HG03025 (cell line): ENCODE results near the gene GPC5.

ENCODE experiments used
- ATAC-seq: cut with Tn5 transposase; IDR thresholded peaks from one replicate; pipeline ENCODE4 v1.9.1; 2021; ENCODE audit warnings: mild to moderate bottlenecking, moderate library complexity; ENCODE audit not compliant: unreplicated experiment, low FRiP score

The GPC5 gene

DNA sequence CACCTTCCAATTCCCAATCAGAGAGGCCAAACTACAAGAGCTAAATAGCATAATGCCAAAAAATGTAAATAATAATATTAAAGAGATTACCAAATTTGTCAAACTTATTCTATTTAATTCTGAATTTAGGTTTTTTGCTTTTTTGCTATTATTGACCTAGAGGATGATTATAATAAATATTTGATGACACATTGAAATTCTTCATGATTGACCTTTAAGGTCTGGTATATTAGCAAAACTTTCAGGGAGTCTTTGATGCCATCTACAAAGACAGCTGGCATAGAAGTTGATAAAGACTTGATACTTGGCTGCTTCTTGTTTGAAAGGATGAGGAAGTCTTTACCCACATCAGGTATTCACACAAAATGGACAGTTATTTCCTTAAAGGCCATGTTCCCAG, 1168.3 kb downstream of the GPC5 start:
- no peak for ATAC-seq

DNA sequence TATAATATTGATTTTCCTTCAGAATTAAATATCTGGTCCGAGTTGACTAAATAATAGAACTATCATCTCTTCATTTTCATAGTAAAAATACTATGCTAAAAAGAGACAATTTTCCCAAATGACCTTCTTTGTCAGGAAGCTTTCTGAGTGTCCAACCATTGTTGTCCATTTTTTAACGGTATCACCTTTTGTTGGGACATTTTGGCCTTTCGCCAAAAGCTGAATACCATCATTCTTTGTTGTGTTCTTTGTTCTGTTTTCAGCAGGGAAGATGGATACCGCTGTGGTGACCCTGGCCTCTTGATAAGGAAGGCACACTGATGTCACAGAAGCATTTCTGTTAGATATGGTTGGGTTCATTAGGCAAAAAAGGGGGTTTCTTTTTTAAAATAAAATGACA, 1173.8 kb downstream of the GPC5 start:
- no peak for ATAC-seq

DNA sequence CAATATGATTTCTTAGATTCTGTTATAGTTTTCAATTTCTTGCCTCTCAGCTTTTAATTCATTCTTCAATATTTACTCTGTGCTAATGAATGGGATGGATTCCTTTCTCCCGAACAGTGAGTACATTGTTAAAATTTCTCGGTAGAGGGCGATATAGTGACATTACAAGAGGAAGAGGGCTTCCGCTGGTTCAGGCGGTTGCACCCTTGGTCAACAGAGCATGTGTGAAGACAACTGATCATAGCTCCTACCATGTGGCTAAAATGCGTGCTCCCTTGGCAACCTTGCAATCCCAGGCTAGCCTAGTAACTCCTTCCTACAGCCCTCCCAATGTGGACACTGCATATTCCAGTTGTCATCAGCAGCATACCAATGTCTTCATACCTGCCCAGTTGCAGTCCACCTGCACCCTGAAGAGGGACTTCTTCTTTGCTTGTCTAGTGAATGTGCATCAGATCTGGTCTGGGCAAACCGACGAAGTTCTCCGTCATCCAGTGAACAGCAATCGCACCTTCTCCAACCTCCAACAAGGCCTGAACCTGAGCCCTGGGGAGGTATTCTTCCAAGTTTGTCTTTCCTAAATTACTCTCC, 1175.1 kb downstream of the GPC5 start:
- peak; percentile 73 for ATAC-seq

DNA sequence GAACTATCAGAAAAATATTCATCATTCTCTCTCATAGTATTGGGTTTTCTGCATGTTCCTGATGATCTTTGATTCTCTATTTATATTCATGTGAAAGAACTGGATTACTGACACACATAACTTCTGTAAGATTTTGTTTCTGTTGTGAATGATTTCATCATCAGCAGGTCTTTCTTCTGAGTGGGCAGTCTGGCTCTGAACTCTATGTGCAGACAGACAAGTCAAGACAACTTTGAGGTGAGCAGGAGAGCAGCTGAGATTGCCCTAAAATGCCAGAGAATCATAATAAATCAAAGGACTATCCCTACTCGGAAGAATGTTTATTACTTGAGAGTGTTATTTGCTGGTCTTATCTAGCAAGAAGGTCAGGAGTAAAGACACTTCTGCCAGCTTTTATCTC, 1176.1 kb downstream of the GPC5 start:
- ATAC-seq = no peak

DNA sequence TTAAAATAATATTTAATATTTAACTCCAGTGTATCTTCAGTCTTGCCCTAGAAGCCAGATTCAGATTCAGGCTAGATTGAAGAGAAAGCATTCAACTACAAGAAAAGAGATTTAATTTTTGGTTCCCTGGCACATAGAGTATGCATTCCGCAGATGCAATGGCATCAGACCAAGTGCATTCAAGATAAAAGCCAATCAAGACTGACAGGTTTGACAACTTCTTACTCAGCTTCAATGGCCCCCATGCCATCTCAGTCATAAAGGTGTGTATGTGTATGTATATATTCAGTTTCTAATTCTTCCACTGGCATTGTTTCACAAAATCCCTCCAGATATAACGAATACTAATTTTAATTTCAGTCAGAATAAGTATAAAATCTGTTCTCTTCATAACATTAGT, 1177.4 kb downstream of the GPC5 start:
- ATAC-seq = no peak

DNA sequence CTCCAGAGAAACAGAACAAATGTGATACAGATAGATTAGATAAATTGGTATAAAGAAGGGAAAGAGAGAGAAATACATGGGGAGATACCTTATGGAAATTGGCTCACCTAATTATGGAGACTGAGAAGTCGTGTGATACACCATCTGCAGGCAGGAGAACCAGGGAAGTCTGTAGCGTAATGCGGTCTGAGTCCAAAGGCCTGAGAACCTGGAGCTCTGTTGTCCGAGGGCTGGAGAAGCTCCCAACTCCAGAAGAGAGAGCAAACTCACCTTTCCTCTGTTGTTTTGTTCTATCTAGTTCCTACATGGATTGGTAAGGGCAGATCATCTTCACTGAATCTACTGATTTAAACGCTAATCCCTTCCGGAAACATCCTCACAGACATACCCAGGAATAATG, 1179.9 kb downstream of the GPC5 start:
- no peak for ATAC-seq

DNA sequence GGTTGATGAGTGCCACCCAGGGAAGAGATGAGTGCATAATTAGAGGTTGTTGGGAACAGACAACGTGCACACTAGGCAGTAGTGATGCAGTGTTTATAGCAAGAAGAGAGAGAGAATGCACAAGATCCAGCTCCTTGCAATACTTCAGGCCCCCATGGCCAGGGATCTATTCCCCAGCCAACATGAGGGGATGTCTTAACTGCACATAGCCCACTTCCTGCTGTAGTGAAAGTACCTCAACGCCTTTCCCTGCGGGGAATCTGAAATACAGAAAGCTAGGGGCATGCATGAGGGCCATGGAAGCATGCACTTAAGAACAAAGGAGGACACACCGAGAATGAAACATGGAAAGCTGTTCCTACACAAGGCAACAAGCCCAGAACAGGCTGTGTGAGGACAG, 1191.5 kb downstream of the GPC5 start:
- ATAC-seq = no peak

DNA sequence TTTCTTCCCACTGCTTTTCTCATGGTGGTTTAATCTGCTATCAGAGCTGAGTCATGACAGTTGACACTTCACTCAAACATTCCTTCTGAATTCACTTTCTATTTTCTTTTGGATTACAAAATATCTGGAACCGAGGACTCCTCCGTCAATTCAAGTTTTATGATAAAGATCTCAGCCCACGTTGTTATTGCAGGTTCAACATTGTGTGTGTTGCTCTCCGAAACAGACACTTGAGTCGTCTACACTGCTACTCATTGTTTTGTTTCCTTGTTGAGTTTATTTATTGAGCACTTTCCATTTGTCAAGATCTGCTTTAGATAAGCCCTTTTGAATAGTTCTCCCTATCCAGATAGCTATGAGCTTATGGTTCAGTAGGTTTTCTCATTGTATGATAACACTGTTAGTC, 1192.1 kb downstream of the GPC5 start:
- no peak for ATAC-seq

DNA sequence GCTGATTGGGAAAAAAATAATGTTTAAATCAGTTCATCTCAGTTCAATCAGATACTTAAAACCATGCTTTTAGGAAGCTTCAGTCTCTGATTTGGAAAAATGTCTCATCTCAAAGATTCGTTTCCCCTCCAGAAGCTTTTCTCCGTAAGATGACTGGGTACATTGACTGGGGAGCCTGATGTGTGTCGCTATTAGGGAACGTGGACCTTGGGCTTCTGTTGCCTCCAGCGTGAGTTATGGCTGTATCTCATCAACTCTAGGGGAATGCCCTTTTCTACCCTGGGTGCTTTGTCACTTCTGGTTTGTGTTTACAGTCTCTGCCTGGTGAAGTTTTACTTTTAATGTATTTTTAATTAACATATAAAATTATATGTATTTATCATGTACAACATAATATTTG, 1192.7 kb downstream of the GPC5 start:
- no peak for ATAC-seq

DNA sequence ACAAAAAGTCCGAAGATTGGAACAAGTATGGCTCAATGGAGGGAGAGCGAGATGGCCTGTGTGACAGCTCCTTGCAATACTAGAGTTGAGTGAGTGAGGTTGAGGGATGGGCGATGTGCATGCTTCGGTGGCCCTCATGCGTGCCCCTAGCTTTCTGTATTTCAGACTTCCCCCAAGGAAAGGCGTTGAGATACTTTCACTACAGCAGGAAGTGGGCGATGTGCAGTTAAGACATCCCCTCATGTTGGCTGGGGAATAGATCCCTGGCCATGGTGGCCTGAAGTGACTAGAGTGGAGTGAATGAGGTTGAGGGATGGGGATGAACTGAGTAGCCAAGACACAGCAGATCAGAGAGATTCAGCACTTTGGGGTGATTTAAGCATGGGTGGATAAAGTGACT, 1194.3 kb downstream of the GPC5 start:
- ATAC-seq = no peak

DNA sequence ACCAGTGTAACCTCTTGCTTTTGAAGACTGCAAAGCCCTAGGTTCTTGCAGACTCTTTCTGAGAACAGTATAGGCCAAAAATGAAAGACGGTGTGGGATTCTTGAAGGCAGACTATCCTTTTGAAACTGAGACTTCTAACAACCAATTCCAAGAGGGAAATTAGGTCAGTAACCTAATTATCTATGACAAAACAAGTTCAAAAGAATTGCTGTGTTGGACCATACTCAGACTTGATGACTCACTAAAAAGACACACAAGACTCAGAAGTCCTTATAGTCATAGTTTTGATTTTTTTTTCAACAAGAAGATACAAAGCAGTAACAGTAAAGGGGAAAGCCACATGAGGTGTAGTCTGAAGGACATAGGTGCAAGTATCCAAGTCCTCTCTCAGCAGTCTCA, 1204.1 kb downstream of the GPC5 start:
- ATAC-seq = no peak

DNA sequence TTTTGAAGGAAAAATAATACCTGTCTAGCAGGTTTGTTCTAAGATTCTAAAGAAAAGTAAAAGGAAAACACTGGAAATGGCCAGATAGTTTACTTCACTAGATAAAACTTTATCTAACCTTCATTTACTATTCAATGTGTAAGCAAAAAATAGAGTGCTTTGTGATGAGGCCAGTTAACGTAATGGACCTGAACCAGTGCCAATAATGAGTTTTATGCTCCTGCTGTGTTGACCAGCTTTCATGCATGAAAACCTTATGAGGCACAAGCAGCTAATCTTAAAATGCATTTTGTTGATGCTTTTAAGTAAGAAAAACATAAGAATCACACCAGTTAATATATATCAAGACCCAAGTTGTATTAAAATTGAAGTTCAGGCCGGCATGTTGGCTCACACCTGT, 1211.0 kb downstream of the GPC5 start:
- no peak for ATAC-seq

DNA sequence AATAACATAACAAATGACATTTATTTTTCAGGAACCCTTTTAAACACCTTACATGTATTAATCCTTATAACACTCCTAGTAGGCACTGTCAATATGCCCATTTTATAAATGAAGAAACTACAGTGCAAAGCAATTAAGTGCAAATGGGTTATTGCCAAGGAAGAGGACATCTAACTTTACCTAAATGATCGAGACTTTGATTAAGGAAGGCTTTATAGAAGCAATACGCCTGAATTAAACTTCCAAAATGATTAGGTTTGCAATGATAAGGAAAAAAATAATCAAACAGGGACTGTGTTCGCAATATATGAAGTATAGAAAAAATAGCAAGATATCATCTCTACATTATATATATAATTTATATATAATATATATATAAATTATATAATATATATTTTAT, 1214.5 kb downstream of the GPC5 start:
- ATAC-seq = no peak

DNA sequence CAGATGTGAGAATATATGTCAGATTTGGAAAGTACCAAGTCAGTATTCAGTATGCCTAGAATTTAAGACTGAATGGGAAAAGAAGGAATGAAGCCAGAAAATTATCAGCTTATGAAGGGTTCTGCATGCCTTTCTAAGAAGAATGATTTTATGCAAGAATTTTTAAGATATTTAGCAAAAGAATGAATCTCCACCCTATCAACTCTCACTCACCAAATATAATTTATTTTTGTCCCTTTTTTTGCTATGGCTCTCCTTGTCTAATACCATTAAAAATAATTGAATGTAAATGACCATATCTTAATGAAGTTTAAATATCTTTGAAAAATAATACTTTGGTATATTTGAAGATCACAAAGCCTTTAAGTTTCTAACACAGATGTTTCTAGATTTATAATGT, 1215.5 kb downstream of the GPC5 start:
- ATAC-seq = no peak

DNA sequence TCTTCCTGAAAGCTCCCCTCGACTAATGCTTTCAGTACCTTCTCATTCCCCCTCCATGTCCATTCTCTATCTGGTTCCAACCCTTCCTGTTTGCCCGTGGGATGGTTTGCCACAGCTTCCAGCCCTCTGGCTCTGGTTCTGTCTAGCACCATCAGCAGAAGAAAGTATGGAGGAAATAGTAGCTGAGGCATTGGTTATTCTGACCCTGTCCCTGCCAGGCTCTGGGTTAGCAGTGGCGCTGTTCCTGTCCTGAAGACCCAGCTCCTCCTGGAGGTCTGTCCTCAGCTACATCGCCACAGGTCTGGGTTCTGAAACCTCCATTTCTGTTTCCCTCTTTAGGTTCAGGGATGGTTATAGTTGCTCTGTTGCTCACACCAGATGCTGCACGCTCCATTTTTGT, 1223.6 kb downstream of the GPC5 start:
- no peak for ATAC-seq

DNA sequence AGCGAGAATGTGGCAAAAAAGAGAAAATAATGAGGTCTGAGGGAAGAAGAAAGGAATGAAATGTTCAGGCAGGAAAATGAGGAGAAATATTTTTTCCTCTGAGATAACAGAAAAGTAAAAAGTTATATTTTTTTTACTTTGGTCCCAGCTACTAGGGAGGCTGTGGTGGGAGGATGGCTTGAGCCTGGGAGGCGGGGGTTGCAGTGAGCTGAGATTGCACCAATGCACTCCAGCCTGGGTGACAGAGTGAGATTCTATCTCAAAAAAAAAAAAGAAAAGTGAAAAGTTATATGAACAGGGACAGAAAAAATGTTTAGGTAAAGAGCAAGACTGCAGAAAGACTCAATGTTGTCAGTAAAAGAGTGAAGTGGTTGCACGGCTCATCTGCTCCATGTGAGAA, 1224.5 kb downstream of the GPC5 start:
- no peak for ATAC-seq

DNA sequence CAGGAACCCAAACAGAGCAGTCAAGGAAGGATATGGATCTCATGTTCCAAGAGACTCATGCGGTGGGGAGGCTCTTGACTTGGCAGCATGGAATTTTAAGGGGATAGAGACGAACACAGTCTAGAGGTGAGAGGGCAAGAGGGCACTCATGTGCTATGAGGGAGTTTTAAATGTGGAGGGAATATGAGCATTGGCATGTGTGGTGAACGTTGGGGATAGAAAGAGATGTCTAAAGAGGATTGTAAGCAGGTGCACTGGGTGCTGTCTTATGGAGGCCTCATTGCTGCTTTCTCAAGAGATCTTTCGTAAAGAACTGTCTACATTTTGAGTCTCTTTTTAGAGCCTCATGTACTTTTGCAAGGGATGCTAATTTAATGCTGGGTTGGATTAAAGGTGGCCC, 1227.9 kb downstream of the GPC5 start:
- no peak for ATAC-seq

DNA sequence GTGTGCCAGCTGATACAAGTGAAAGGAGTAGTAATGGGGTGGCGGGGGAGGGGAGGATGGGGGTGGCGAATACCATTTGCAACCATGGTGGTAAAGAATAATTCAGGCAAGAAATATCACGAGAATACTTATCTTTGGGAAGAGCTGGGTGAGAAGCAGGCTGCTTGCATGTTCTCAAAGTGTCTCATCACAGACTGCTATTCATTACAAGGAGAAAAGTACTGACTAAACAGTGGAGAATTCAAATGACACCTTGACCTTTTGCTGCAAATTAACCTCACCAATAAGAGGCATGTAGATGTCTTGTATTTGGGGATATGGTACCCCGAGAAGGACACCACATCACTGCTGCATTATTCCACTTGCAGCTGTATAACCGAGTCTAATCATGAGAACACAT, 1242.5 kb downstream of the GPC5 start:
- no peak for ATAC-seq

DNA sequence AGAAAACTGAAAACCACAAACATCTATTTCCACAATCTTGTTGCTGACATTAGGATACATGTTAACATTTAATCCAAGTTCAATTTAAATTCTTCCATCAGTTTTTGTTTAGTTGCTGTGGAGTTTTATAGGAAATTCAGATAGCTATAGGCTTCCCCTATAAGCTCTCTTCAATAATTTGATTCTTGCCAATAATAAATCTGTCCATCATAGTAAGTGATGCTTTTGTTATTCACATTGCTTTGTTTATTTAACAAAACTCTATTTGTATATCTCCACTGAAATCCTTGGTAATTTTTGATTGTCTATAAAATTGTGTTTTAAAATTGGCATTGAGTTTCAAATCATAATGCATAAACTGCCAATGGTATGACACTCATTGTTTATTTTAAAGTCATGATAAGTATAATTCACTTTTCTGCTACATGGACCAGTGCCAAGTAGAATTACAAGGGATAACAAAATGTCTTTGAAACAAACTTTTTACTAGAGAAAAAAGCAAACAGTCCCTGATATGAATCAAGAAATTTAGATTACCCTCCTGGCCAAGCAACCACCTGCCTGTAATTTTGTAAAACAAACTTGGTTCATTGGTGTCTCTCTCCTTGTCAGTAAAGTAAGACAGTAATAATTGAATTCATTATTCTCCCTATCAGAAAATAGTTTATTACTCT, 1250.9 kb downstream of the GPC5 start:
- ATAC-seq = no peak

DNA sequence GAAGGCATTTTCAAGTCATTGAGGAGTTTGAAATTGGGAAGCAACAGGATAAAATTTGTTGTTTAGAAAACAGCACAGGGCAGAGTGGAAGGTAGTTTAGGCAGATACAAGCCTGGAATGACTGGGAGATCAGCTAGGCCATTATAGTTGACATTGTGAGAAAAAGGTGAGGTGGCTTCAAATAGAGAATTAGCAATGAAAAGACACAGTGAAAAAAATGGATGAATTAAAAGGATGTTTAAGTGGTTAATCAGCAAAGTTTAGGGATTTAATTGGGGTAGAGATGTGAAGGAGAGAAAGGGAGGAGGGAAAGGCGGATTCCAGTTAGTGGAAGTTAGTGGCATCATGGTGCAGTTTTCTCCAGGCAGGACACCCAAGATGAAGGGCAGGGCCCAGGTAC, 1257.7 kb downstream of the GPC5 start:
- ATAC-seq = no peak

DNA sequence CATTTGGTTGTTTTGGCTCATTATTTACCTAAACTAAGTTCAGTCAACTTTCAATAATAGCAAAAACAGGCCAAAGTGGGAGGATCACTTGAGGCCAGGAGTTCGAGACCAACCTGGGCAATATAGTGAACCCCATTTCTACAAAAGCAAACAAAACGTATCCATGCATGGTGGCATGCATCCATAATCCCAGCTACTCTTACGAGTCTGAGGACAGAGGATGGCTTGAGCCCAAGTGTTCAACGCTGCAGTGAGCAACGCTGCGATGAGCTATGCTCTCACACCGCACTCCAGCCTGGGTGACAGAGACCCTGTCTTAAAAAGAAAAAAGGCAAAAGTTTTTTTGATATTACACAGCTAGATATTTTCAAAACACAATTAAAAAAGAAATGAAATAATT, 1258.2 kb downstream of the GPC5 start:
- no peak for ATAC-seq

DNA sequence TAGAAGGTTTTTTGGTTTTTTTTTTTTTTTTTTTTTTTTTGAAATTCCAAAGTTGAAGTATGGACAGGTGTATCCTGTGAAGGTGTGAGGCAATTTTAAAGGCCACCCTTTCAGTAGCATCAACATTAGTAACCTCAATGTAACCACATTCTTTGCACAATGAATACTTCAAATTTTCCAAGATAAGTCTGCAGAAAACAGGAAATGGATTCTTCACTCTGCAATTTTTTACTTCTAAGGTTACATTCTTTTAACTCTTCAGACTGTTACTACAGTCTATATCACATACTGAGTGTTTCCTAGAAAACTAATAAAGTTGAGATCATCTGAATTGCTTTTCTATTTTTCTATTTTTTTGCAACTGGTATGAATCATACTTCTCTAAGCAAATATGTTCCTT, 1259.1 kb downstream of the GPC5 start:
- ATAC-seq = no peak

DNA sequence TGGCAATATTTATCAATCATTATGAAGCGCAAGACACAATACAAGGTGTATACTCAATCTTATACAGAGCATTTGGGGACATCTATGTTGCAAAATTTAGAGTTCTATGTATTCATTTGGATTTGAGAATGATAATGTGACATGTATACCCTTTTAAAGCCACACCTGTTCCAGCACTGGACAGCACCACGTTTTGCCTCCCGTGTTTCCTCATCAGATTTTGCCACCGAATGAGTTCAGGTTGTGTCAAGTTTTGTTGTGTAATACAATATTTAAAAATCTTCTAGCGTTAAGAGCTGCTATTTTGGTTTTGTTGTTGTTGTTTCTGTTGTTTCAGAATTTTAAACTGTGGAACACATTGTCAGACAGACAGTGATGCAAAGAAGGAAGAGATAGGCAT, 1259.9 kb downstream of the GPC5 start:
- no peak for ATAC-seq
